ENCODE measurements around the gene TRPC1.

GRCh38 chr3:142709207-142709606, 14.6 kb upstream of the TRPC1 start:
- TF ChIP-seq CTCF (IDR thresholded peaks at IDR 0.05; ENCODE audit: insufficient read depth, low read depth, low read length) (no peak), EZH2 (IDR thresholded peaks at IDR 0.05; ENCODE audit: insufficient read depth, low read length) (no peak)

All from astrocyte (in vitro differentiated cells and primary cell).